Vagina (tissue), 2 donors: Measurements from ENCODE around the gene SFXN2.

Experiments
- CTCF ChIP-seq, 3 experiments: fragments of 450-650 bp in 2 of 3; fragments of 200-600 bp in 1 of 3; sonication (generic) in 1 of 3; IDR thresholded peaks; one replicate each; pipeline ENCODE4 v1.5.1; 2017 to 2019; ENCODE audit warnings: antibody characterized with exemption in 3 of 3, mild to moderate bottlenecking in 2 of 3, moderate library complexity in 2 of 3
- POLR2A ChIP-seq, 2 donors: fragments of 450-650 bp; IDR thresholded peaks; one replicate each; pipeline ENCODE4 v1.6.1; 2017; ENCODE audit warnings: antibody characterized with exemption in 2 of 2, mild to moderate bottlenecking in 2 of 2, moderate library complexity in 2 of 2
- POLR2AphosphoS5 ChIP-seq, 2 donors: sonication (generic); formaldehyde crosslinking; IDR thresholded peaks; one replicate each; pipeline ENCODE4 v1.9.0; 2017; ENCODE audit warnings: antibody characterized with exemption in 2 of 2, mild to moderate bottlenecking in 2 of 2, low read depth in 1 of 2; ENCODE audit not compliant: insufficient read depth in 1 of 2

GRCh38 chr10:102712843-102713538 lies 1.4 kb upstream of the SFXN2 start:
- TF ChIP-seq POLR2A (IDR thresholded peaks at IDR 0.05) (no peak), CTCF (IDR thresholded peaks at IDR 0.05) (no peak), POLR2AphosphoS5 (IDR thresholded peaks at IDR 0.05; ENCODE audit: insufficient read depth in 1 of 2, low read depth in 1 of 2) (no peak)
